ENCODE results near the gene NTF3. TPM values are rescaled to one million over a fixed set of nuclear protein-coding genes. Genes with fewer than 3 reads are reported as not detected.

Gene NTF3
- total RNA-seq, 1 experiment from 2014 or later = not detected

GRCh38 chr12:5458229-5459050, 26.5 kb downstream of the NTF3 start:
- no peaks in the 10 kb centered on the region for H3K9me2 ChIP-seq (replicated peaks; ENCODE audit: insufficient read depth, low read length)
- no peaks in the 10 kb centered on the region for H3K9me3 ChIP-seq (ENCODE audit: low read length)
- peaks cover 10% of the 10 kb centered on the region for H3K4me1 ChIP-seq (ENCODE audit: low read length)
- no peak overlapping the region for H2AFZ ChIP-seq (ENCODE audit: low read length)
- H3K9ac ChIP-seq (ENCODE audit: low read length) = no peak overlapping the region
- H4K20me1 ChIP-seq (ENCODE audit: insufficient read depth, low read depth, low read length) = no peaks in the 10 kb centered on the region
- no peaks in the 10 kb centered on the region for H3K36me3 ChIP-seq (ENCODE audit: insufficient read depth, low read length)
- no peak overlapping the region for H3K4me2 ChIP-seq (ENCODE audit: low read depth, low read length, poor library complexity, severe bottlenecking)
- no peak overlapping the region for H3K4me3 ChIP-seq (ENCODE audit: low read length)
- H3K27ac ChIP-seq (ENCODE audit: low read length) = no peak overlapping the region
- DNase-seq = no peak
- no peaks in the 10 kb centered on the region for H3K27me3 ChIP-seq (ENCODE audit: low read length)
- no peaks in the 10 kb centered on the region for H3K79me2 ChIP-seq (ENCODE audit: low read length)

- no peaks in the 10 kb centered on the region for H3K27me3 ChIP-seq (ENCODE audit: low read length)
- no peaks in the 10 kb centered on the region for H3K9me2 ChIP-seq (replicated peaks; ENCODE audit: insufficient read depth, low read length)
- DNase-seq = no peak
- no peaks in the 10 kb centered on the region for H3K79me2 ChIP-seq (ENCODE audit: low read length)
- H3K27ac ChIP-seq (ENCODE audit: low read length) = no peak overlapping the region
- no peak overlapping the region for H2AFZ ChIP-seq (ENCODE audit: low read length)
- H3K9ac ChIP-seq (ENCODE audit: low read length) = no peak overlapping the region
- no peaks in the 10 kb centered on the region for H4K20me1 ChIP-seq (ENCODE audit: insufficient read depth, low read depth, low read length)
- H3K9me3 ChIP-seq (ENCODE audit: low read length) = no peaks in the 10 kb centered on the region
- H3K4me2 ChIP-seq (ENCODE audit: low read depth, low read length, poor library complexity, severe bottlenecking) = no peak overlapping the region
- H3K36me3 ChIP-seq (ENCODE audit: insufficient read depth, low read length) = no peaks in the 10 kb centered on the region
- no peak overlapping the region for H3K4me3 ChIP-seq (ENCODE audit: low read length)
- H3K4me1 ChIP-seq (ENCODE audit: low read length) = peaks cover 10% of the 10 kb centered on the region
Measured at GRCh38 chr12:5459051-5459782, 27.3 kb downstream of the NTF3 start.

GRCh38 chr12:5460817-5461216, 28.9 kb downstream of the NTF3 start:
- H3K9me3 ChIP-seq (ENCODE audit: low read length) = no peaks in the 10 kb centered on the region
- no peaks in the 10 kb centered on the region for H4K20me1 ChIP-seq (ENCODE audit: insufficient read depth, low read depth, low read length)
- H3K9me2 ChIP-seq (replicated peaks; ENCODE audit: insufficient read depth, low read length) = no peaks in the 10 kb centered on the region
- no peak overlapping the region for H3K4me2 ChIP-seq (ENCODE audit: low read depth, low read length, poor library complexity, severe bottlenecking)
- DNase-seq = no peak
- H3K27ac ChIP-seq (ENCODE audit: low read length) = no peak overlapping the region
- no peak overlapping the region for H2AFZ ChIP-seq (ENCODE audit: low read length)
- no peak overlapping the region for H3K4me3 ChIP-seq (ENCODE audit: low read length)
- H3K27me3 ChIP-seq (ENCODE audit: low read length) = no peaks in the 10 kb centered on the region
- no peaks in the 10 kb centered on the region for H3K36me3 ChIP-seq (ENCODE audit: insufficient read depth, low read length)
- peaks cover 10% of the 10 kb centered on the region for H3K4me1 ChIP-seq (ENCODE audit: low read length)
- H3K79me2 ChIP-seq (ENCODE audit: low read length) = no peaks in the 10 kb centered on the region
- H3K9ac ChIP-seq (ENCODE audit: low read length) = no peak overlapping the region

DNA sequence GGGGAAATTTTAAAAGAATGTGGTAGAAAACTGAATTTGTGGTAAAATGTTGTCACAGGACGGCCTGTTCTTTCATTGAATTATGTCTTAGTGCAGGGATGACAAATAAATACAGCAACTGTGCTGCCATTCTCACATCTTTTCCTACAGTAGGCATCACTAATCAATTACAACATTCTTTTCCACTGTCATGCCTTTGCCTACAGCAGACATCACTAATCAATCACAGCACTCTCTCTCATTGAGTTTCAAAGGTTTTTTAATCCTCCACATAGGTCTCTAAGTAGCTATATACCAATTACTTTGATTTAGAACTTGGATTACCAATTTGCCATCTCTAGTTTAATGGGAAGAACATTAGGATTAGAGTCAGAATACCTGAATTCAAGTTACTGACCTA, 30.1 kb downstream of the NTF3 start:
- Histone ChIP-seq H3K4me1 (ENCODE audit: low read length) (peaks cover 5% of the 10 kb centered on the region), H3K36me3 (ENCODE audit: insufficient read depth, low read length) (no peaks in the 10 kb centered on the region), H3K79me2 (ENCODE audit: low read length) (no peaks in the 10 kb centered on the region), H3K27me3 (ENCODE audit: low read length) (no peaks in the 10 kb centered on the region), H3K4me2 (ENCODE audit: low read depth, low read length, poor library complexity, severe bottlenecking) (no peak overlapping the region), H3K9me2 (replicated peaks; ENCODE audit: insufficient read depth, low read length) (no peaks in the 10 kb centered on the region), H3K9me3 (ENCODE audit: low read length) (no peaks in the 10 kb centered on the region), H3K4me3 (ENCODE audit: low read length) (no peak overlapping the region), H3K27ac (ENCODE audit: low read length) (no peak overlapping the region), H2AFZ (ENCODE audit: low read length) (no peak overlapping the region), H3K9ac (ENCODE audit: low read length) (no peak overlapping the region), H4K20me1 (ENCODE audit: insufficient read depth, low read depth, low read length) (no peaks in the 10 kb centered on the region)
- no peak for DNase-seq

DNA sequence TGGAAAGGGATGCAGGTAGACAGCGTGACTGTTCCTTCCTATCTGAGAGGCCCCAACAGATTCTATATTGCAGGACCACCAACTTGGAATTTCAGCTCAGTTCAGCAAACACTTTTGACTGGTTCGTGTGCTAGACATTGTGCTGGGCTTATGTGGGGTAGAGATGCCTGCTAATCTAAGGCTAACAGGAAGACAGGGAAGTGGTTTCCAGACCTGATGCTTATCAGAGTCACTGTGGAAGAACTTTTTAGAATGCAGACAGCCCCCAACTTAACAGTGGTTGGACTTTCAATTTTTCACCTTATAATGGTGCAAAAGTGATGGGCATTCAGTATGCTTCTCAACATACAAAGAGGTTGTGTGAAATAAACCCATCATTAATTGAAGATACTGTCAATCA, 32.2 kb downstream of the NTF3 start:
- H3K79me2 ChIP-seq (ENCODE audit: low read length) = no peaks in the 10 kb centered on the region
- DNase-seq = no peak
- no peak overlapping the region for H3K27ac ChIP-seq (ENCODE audit: low read length)

GRCh38 chr12:5465384-5465783, 33.5 kb downstream of the NTF3 start:
- H3K9ac ChIP-seq (ENCODE audit: low read length) = no peak overlapping the region
- no peaks in the 10 kb centered on the region for H3K9me2 ChIP-seq (replicated peaks; ENCODE audit: insufficient read depth, low read length)
- no peaks in the 10 kb centered on the region for H4K20me1 ChIP-seq (ENCODE audit: insufficient read depth, low read depth, low read length)
- no peaks in the 10 kb centered on the region for H3K4me1 ChIP-seq (ENCODE audit: low read length)
- H3K27me3 ChIP-seq (ENCODE audit: low read length) = no peaks in the 10 kb centered on the region
- no peak overlapping the region for H3K27ac ChIP-seq (ENCODE audit: low read length)
- DNase-seq = no peak
- no peaks in the 10 kb centered on the region for H3K79me2 ChIP-seq (ENCODE audit: low read length)
- H3K9me3 ChIP-seq (ENCODE audit: low read length) = no peaks in the 10 kb centered on the region
- H3K4me2 ChIP-seq (ENCODE audit: low read depth, low read length, poor library complexity, severe bottlenecking) = no peak overlapping the region
- H2AFZ ChIP-seq (ENCODE audit: low read length) = no peak overlapping the region
- no peak overlapping the region for H3K4me3 ChIP-seq (ENCODE audit: low read length)
- no peaks in the 10 kb centered on the region for H3K36me3 ChIP-seq (ENCODE audit: insufficient read depth, low read length)

More for the DNA sequence above, 32.2 kb downstream of the NTF3 start:
- Histone ChIP-seq H3K4me3 (ENCODE audit: low read length) (no peak overlapping the region), H3K9ac (ENCODE audit: low read length) (no peak overlapping the region), H3K9me3 (ENCODE audit: low read length) (no peaks in the 10 kb centered on the region), H3K4me1 (ENCODE audit: low read length) (no peaks in the 10 kb centered on the region), H2AFZ (ENCODE audit: low read length) (no peak overlapping the region), H3K36me3 (ENCODE audit: insufficient read depth, low read length) (no peaks in the 10 kb centered on the region), H3K4me2 (ENCODE audit: low read depth, low read length, poor library complexity, severe bottlenecking) (no peak overlapping the region), H3K27me3 (ENCODE audit: low read length) (no peaks in the 10 kb centered on the region), H3K9me2 (replicated peaks; ENCODE audit: insufficient read depth, low read length) (no peaks in the 10 kb centered on the region), H4K20me1 (ENCODE audit: insufficient read depth, low read depth, low read length) (no peaks in the 10 kb centered on the region)

- no peak overlapping the region for H3K27ac ChIP-seq (ENCODE audit: low read length)
- H4K20me1 ChIP-seq (ENCODE audit: insufficient read depth, low read depth, low read length) = no peaks in the 10 kb centered on the region
- no peak for DNase-seq
- no peaks in the 10 kb centered on the region for H3K9me2 ChIP-seq (replicated peaks; ENCODE audit: insufficient read depth, low read length)
- no peak overlapping the region for H3K9ac ChIP-seq (ENCODE audit: low read length)
- no peak overlapping the region for H3K4me2 ChIP-seq (ENCODE audit: low read depth, low read length, poor library complexity, severe bottlenecking)
- H3K9me3 ChIP-seq (ENCODE audit: low read length) = no peaks in the 10 kb centered on the region
- H2AFZ ChIP-seq (ENCODE audit: low read length) = no peak overlapping the region
- no peak overlapping the region for H3K4me3 ChIP-seq (ENCODE audit: low read length)
- no peaks in the 10 kb centered on the region for H3K79me2 ChIP-seq (ENCODE audit: low read length)
- no peaks in the 10 kb centered on the region for H3K36me3 ChIP-seq (ENCODE audit: insufficient read depth, low read length)
- no peaks in the 10 kb centered on the region for H3K4me1 ChIP-seq (ENCODE audit: low read length)
- no peaks in the 10 kb centered on the region for H3K27me3 ChIP-seq (ENCODE audit: low read length)
Measured at GRCh38 chr12:5466521-5466960, 34.6 kb downstream of the NTF3 start.

DNA sequence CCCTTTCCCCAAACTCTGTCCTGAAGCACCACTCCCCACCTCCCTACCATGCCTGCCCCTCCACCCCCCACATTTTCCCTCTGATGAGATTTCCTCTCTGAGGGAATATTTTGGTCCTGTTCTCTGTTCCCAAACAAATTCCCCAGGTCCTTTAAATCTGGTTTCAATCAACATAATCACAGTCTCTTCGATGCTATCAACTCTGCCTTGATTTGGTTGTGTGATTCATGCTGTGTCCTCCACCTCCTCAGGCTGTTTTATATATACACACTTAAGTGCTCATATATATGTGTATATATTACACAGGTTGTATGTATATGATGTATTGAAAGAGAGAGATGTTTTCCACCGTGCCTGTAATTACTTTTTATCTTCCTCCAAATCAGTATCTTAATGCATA, 36.0 kb downstream of the NTF3 start:
- no peaks in the 10 kb centered on the region for H3K9me3 ChIP-seq (ENCODE audit: low read length)
- no peak overlapping the region for H3K9ac ChIP-seq (ENCODE audit: low read length)
- H3K27me3 ChIP-seq (ENCODE audit: low read length) = no peaks in the 10 kb centered on the region
- H3K36me3 ChIP-seq (ENCODE audit: insufficient read depth, low read length) = no peaks in the 10 kb centered on the region
- H3K79me2 ChIP-seq (ENCODE audit: low read length) = no peaks in the 10 kb centered on the region
- H3K4me1 ChIP-seq (ENCODE audit: low read length) = no peaks in the 10 kb centered on the region
- H3K9me2 ChIP-seq (replicated peaks; ENCODE audit: insufficient read depth, low read length) = no peaks in the 10 kb centered on the region
- no peaks in the 10 kb centered on the region for H4K20me1 ChIP-seq (ENCODE audit: insufficient read depth, low read depth, low read length)
- no peak overlapping the region for H3K4me3 ChIP-seq (ENCODE audit: low read length)
- no peak overlapping the region for H3K27ac ChIP-seq (ENCODE audit: low read length)
- H2AFZ ChIP-seq (ENCODE audit: low read length) = no peak overlapping the region
- DNase-seq = no peak
- H3K4me2 ChIP-seq (ENCODE audit: low read depth, low read length, poor library complexity, severe bottlenecking) = no peak overlapping the region
